NCI-H526 treated with DMSO at 0.1 percent for 48 hours (cell line): ENCODE data around the gene ENOX2.
A peak's percentile ranks its signal among the peaks of the same experiment; 100 is the strongest.

Experiments used
- DNase-seq: peaks from one replicate; lab custom pipeline; 2025; lab: John Stamatoyannopoulos, UW

Gene ENOX2

DNA sequence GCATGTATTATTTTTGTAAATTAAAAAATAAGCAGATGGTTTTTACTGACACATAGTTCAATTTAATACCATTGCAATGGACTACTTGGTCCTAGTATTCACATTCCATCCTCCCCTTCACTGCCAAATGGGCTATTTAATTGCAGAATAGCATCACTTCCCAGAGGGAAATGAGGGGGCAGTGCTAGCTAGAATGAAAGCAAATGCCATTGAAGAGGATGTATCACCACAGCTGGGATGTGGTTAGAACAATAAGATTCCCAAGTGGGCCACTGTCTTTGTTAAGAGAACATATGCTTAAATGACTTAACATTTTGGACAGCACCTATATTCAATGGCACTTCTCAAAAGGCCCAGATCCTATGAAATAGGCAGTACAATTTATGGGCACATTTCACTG is 276.5 kb downstream of the ENOX2 start:
- DNase-seq = no peak

DNA sequence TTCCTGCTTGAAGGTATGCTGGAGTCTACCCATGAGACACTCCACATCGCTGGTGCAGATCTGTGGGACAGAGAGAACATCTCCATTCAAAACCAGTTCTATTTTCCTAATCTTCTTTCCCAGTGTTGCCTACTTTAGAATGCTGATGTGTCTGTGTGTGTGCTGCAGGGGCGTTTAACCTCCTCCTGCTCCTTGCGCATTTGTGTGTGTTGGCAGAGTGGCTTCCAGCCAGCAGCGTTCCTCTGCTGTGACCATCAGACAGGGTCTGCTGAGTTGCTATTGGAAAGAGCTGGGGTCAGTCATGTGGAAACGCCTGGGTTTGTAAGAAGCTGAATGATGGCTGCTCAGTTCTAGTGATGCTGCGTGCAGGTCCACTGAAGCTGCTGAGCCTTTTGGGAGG is 277.6 kb downstream of the ENOX2 start:
- peak; percentile 3 for DNase-seq

DNA sequence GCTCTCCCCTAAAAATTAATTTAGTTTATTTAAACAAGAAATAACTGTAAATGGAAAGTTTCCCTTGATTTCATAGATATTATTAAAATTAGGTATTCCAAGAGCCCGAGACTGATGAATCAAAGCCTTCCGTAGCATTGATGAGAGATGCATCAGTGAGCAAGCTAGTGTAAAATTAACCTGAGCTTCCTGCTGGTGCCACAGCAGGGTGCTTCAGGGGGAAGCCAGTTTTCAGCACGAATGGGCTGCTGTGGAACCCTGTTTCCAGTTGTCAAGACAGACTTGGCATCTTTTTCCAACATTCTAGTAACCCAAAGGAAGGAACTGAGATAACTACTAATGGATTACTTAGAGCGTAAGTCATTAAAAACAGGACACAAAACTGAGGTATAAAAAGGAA is 279.5 kb downstream of the ENOX2 start:
- DNase-seq = no peak

DNA sequence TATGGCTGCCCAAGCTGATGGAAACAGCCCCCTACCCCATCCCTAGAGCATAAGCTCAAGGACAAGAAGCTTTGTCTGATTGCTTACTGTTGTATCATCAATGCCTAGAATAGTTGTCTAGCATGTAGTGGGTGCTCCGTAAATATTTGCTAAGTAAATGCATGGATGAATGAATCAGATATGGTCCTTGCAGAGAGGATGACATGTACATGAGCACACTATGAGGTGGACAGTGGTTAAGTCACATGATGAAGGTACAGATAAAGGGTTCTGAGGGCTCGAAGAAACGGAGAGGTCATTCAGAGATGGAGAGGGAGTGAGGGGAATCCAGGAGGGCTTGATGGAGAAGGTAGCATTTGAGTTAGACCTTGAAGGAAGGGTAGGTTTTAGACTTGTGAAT is 287.1 kb downstream of the ENOX2 start:
- no peak for DNase-seq

DNA sequence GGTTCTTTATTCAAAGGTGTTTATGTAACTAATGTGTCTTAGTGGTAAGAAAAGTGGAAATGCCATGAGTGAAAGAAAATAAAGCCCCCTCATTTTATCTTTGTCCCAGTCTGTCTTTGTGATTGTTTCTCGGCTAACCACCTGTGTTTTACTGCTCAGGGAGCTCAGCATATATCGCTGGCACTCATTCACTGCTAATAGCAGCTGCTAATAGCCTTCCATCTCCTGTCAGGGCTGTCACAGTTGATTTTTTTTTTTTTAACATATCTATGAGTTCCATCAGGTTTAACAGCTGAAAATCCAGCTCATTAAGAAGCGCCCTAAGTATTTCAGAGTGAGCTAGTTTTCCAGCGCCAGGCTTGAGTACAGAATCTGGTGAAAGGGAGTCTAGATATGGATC is 295.6 kb downstream of the ENOX2 start:
- no peak for DNase-seq

DNA sequence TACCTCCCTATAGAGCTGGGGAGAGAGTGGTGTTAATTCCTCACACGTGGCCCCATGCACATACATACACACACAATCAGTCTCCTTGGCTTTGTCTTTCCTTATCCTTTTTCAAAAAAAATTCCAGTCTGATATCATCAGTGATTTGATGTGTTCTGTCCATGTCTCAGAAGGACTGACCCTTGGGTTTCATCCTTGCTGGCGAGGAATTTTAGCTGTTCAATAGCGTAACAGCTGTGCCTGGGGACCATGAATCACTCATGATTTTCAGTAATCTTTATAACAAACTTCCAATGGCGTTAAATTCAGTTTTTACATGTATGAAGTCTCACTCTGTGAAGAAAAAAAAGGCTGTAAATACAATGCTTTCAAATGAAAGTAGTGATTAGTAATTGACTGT is 296.6 kb downstream of the ENOX2 start:
- DNase-seq = no peak

DNA sequence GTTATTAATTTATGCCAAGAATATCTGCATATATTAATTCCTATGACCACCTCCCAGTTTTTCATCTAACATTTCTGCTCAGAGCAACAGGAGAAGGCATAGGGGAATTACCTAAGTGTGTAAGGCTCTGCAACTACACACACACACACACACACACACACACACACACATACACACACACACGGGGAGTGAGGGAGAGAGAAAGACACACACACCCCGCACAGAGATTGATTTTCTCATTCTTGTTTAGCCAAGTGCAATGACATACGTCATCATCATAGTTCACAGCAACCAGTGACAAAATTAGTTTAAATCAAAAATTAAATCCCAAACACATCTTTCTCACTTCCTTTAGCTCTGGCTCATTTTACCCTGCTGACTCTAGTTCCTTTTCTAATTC is 298.1 kb downstream of the ENOX2 start:
- no peak for DNase-seq

DNA sequence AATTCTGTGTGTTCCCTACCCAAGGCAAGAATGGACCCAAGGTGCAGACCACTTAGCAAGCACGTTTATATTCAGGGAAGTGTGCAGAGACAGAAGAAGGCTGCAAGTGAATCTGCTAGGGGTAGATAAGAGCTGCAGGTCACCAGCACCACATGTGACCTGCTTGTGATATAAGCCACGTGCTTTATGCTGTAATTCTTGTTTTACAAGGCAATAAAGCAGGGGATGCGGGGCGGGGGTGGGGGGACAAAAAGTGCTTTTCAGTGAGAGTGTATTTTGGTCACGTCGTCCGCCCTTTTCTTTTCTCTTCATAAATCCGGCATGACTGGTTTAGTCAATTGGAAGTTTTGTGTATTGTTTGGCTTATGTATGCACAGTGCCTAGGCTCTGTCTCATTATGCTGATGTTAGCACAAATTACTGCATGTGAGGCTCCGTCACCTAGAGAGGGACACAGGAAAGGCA is 308.5 kb downstream of the ENOX2 start:
- no peak for DNase-seq

DNA sequence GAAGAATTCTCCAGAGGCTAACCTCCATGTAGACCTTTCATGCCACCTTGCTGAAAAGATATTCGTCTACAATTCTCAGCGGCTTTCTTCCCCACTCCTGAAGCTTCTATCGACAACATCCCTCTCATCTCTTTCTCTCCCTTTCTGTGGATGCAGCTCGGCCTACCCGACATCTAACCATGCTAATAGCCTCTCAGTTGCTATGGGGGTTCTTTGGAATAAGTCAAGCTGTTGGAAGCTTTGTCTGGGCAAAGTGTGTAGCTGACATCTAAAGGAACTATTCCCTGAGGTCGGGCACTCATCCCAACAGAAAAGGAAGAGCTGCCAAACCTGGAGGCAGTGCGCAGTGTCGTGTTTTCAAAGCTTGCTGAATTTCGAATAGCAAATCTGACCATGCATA is 309.1 kb downstream of the ENOX2 start:
- DNase-seq = no peak

DNA sequence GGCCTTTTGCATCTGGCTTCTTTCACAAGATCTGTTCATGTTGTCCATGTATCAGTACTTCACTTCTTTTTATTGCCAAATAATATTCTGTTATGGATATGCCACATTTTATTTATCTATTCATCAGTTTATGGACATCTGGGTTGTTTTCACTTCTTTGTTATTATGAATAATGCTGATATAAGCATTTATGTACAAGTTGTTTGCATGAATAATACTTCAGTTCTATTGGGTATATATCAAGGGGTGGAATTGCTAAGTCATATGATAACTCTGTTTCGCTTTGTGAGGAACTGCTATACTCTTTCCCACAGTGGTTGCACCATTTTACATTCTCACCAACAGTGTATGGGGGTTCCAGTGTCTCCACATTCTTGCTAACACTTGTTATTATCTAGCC is 310.8 kb downstream of the ENOX2 start:
- DNase-seq = no peak

DNA sequence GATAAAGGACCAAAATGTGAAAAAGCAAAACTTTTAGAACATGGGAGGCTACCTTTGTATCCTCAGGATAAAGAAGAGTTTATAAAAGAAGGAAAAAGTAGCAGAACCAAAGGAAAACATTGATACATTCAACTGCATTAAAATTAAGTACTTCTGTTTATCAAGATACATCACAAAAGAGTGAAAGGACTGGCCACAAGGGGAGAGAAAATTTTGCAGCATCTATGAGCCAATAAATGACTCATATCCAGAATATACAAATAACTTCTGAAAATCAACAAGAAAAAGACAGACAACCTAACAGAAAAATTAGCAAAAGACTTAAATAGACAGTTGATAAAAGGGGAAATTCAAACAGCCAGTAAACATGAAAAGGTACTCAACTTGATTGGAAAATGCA is 324.1 kb downstream of the ENOX2 start:
- no peak for DNase-seq

DNA sequence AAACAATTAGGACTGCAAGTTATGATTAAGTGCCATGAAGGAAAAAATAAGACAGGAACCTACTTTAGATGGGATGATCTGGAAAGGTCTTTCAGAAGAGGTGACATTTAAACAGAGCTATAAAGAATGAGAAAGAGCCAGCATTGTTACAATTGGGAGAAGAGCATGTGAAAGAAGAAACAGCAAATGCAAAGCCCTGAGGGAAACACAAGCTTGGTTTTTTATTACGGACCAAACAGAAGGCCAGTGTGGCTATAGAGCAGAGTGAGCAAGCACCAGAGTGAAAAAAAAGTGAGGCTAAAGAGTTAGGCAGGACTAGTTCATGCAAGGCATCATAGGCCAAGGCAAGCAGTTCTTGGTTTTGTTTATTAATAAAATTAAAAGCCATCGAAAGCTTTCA is 325.6 kb downstream of the ENOX2 start:
- no peak for DNase-seq

DNA sequence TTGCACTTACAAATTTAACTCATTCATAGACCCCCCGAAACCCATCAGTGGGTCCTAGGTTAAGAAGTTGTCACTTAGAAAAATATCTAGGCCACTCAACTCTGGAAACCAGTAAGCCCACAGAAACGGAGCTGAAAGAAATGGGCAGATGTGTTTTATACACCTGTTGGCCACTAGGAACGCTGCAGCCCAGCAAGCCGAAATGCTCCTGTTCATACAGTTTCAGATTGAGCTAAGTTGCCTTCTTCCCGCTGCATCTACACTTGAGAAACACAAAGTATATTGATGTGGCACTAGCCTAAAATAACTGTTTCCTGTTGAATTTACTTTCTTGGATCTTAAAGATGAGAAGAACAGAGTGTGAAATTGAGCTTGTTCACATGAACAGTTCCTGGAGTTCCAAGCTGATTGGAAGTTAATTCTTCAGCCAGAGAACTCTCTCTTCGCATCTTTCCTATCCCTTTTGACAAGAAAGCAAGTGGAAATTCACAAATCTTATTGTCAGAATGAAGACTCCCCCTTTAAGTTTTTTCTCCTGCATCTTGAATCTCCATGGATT is 327.1 kb downstream of the ENOX2 start:
- peak; percentile 21 for DNase-seq
